DMS 273 (cell line): ENCODE results near the gene MAML2.

Experiments
- DNase-seq: peaks from one replicate; lab custom pipeline; 2025; ENCODE audit not compliant: unreplicated experiment; lab: John Stamatoyannopoulos, UW

Gene MAML2

GRCh38 chr11:96054870-96055705 is 287.9 kb downstream of the MAML2 start:
- peak; percentile 54 for DNase-seq

DNA sequence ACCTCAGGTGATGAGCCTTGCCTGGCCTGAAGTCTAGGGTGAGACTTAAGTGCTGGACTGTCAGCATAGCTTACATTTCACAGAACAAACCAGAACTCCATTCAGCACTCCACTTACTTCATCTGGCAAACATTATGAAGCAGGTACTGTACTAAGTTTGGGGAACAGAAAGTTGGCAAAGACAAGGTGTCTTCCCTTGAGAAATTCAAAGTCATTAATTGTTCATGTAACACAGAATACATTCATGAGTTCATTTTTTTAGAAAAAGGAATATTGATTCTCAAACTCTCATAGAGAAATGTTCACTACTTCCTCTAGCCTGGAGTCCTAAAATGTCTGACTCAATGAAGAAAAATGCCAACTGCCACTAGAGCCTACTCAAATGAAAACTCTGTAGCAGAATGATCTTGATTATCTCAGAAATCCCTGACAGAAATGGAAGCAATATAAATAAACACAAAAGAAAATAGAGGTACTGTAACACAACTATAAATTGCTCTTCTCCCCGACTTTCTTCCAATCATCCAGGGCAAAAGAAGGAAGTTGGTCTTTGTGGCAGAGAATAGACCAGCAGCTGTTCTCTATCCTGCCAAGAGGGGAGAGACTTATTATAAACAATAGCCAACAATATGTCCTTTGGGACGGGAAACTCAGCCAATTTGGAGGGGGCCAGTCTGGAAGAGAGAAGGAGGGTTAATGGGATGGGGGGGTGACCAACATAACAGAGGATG is 289.9 kb downstream of the MAML2 start:
- peak; percentile 10 for DNase-seq

GRCh38 chr11:96051820-96052219 is 291.2 kb downstream of the MAML2 start:
- no peak for DNase-seq

- peak; percentile 8 for DNase-seq
Observed at GRCh38 chr11:96050435-96051182, 292.4 kb downstream of the MAML2 start.

DNA sequence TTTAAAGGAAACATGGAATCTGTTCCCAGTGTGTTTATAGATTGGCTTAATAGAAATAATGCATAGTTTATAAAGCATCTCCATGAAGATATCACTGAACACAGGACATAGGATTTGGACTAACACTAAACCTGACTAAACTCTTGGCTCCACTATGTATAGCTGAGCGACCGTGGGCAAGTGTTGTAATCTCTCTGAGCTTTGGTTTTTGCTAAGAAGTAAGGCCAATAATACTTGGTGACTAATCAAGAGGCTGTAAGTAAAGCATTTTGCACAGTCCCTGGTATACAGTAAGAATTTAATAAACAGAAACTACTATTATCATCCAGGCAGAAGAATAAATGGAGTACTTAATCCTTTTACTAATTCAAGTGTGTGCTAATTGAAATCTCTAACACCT is 293.6 kb downstream of the MAML2 start:
- DNase-seq: no peak

DNA sequence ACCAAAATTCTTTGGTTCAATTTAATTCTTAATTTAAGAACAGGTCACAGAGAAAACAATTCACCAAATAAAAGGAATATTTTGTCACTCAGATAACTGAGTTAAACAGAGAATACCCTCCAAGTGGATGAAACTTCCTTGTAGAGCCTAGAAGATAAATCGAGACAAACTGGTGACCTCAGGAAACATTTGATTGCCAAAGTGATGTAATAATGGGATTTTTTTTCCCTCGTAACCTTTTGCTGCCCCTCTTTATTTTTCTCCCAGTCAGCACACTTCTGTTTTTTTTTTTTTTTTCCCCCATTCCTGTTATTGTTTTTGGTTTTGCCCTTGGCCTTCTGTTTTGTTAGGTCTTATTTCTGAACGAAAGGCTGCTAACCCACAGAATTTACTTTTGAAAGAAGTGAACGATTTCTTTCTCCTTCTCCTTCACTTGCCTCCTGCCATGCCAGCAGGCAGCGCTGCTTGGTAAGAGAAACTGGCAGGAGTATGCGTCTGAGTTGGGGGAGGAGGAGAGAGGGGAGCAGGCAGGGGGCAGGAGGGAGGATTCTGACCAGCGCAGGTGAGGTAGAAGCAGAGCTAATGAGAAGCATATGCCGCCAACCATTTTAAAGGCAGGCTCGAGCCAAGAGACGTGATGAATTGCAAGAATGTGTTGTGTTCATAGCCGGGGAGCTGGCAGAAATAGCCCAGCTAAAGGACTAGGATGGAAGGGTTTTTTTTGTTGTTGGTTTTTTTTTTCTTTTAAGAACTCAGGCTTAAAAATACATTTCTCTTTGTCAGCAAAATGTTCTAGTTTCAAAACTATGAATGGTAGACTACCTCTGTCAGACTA is 297.2 kb downstream of the MAML2 start:
- peak; percentile 77 for DNase-seq

- DNase-seq: no peak
Observed at GRCh38 chr11:96044747-96045146, 298.2 kb downstream of the MAML2 start.

DNA sequence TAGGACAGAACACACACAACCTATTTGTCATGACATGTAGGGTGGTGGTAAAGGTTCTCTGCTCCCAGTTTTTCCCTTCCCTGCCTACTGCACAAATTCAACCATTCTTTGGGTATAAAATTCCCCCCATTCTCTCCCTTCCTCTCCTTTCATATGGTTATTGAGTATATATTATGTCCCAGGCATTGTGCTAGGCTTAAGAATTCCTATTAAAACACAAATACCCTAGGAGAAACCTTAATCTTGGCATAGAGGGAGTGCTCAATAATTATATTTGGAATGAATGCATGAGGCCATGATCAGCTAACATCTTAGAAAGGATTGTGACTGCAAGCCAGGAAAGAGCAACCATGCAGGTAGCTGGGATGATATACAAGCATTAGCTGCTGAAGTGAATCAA is 298.7 kb downstream of the MAML2 start:
- no peak for DNase-seq

DNA sequence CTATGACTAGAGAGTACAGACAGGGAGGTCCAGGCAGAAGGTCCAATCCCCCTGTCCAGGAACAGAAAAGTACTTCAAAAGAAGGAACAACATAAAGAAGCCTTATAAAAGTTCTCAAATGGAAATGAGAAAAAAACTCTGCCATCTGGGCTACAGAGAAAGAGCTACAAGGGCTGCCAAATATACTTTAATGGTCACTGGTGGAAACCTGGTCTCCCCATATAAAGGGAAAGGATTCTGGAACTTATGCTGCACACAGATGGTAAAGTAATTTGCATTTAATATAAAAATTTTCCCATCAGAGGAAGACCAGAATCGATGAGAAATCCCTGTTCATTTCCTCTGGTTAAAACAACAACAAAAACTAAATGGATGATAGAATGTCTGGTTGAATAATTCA is 299.7 kb downstream of the MAML2 start:
- DNase-seq: peak; percentile 76

DNA sequence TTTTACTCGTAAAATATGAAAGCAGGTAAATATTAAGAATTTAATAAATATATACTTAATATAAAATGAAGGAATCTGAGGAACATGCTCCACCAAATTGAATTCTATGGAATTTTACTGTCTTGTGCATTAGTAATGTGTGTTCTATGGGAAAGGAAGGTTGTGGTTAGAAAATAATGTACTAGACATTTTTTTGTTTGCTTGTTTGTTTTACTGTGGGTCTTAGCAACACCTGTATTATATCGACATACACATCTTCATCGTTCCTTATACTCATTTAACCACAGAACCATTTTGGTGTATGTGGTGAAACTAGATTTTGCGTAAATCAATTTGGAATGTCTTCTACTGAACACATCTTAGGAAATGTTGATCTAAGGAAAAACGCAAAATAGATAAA is 304.9 kb downstream of the MAML2 start:
- DNase-seq: no peak

- DNase-seq: peak; percentile 82
Observed at GRCh38 chr11:96037405-96037949, 305.5 kb downstream of the MAML2 start.

DNA sequence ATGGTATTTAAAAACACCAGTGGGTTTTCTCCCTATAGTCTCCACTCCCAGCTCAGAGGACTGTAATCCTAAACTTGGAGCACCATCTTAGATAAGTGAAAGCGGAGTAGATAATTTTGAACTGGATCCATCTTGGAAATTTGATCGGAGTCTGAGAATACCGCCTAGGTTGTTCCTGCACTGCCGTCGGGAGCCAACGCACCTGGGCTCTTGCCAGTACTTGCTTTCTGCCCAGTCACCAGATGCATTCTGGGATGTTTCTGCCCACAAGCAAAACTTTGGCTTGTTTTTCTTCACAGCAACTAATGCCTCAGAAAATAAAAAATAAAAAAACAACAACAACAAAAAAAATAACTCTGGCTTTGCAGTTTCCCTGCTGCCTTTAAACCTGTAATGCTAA is 306.1 kb downstream of the MAML2 start:
- DNase-seq: peak; percentile 54

DNA sequence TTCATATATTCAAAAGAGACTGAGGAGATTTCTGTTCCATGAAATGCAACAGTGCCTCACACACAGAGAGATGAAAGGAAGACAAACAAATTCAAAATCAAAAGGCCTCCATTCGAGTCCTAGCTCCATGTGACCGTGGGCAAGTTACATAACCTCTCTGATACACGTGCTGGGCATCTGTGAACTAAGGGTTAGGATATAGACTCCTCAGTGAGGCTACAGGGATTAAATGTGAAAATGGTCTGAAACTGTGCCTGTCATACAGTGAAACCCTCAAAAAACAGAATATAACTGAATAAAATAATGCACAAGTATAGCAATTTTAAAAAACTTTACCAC is 307.3 kb downstream of the MAML2 start:
- no peak for DNase-seq

DNA sequence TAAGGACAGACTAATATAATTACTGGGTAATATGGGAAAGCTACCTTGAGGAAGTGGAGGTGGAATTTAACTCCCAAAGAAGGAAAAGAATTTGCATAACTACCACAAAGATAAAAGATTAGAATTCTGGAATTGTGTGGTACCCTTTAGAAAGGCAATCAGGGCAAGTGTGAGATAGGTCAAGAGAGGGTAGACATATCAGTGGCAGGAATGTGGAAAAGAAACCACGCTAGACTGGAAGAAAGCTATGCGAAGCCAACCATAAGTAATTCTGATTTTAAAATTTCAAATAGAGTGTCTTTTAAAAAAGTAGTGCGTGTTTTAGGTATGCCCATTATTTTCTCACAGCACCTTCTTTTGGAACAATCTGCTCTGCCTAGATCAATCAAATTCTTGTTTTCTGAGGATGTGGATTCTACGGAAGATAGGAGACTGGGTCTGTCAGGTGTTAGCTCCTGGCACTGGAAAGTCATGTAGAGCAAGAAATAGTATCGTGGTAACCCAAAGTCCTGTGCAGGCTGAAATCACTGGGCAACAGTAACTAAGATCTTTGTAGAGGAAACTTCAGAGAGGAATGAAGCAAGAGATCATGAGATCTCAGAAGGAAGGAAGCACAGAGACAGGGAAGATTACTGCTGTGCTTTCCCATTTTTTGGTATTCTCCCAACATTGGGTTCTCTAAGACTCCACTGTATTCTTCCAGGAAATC is 307.8 kb downstream of the MAML2 start:
- no peak for DNase-seq

DNA sequence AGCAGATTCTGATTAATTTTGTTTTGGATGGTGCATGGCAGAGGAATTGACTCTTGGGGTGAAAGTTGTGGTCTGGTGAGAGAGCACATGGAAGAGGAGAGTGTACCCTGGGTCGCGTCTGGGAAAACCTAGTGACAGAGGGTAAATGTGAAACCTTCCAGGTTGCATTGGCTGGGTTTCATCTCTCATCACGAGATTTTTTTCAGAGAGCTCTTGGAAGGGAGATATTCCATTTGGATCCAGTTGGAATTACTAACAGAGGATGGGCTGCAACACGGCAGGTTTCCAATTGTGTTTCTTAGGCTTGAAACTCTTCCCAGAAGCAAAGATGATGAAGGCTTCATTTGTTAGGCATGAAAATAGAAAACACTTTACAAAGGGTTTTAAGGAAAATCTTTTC is 309.4 kb downstream of the MAML2 start:
- no peak for DNase-seq

- no peak for DNase-seq
Observed at GRCh38 chr11:96033095-96033494, 309.9 kb downstream of the MAML2 start.

GRCh38 chr11:96028746-96029145 is 314.2 kb downstream of the MAML2 start:
- DNase-seq: no peak

DNA sequence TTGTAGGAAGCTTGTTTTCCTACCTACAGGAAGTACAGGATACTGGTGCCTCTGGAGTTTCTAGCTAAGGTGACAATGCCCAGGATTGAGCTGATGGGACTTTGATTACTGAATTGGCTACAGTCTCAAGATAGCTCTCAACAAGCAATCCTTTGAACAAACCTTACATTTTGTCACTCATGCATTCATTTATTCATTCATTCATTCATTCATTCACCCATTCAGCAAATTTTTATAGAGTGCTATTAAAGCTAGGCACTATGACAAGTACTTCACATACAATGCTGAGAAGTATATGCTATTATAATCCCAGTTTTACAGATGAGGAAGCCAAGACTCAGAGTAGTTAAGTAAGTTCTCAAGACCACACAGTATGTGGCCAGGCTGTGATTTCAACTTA is 316.0 kb downstream of the MAML2 start:
- DNase-seq: no peak

- no peak for DNase-seq
Observed at GRCh38 chr11:96026310-96026709, 316.7 kb downstream of the MAML2 start.

- no peak for DNase-seq
Observed at GRCh38 chr11:96024666-96025065, 318.3 kb downstream of the MAML2 start.
